ENCODE measurements around the gene SP8.

SP8 gene

DNA sequence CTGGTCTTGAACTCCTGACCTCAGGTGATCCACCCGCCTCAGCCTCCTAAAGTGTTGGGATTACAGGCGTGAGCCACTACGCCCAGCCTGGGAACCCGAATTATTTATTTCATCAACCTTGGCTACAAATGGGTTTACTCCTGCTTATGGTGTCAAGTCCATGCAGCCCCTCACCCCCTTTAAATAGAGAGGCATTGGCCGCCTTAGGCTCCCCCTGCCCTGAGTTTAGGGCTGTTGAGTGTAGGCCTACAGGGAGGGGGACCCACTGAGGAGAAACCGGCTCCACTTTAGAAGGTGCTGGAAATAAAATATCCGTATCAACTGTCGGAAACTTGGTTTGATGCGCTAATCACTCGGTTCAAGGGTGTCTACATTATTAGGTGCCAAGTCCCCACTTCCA lies 8.7 kb upstream of the SP8 start:
- Histone ChIP-seq H3K27me3 (ENCODE audit: control insufficient read depth in 2 of 2, insufficient read depth in 2 of 2, low read length in 2 of 2) (peaks cover 67 to 82% of the 10 kb centered on the region in 2 donors), H3K9me3 (ENCODE audit: control insufficient read depth in 2 of 2, low read length in 2 of 2) (no peaks in the 10 kb centered on the region), H3K4me3 (ENCODE audit: low read length in 2 of 2) (no peak overlapping the region), H3K36me3 (ENCODE audit: control insufficient read depth in 2 of 2, insufficient read depth in 2 of 2, low read length in 2 of 2) (no peaks in the 10 kb centered on the region), H3K4me1 (ENCODE audit: control insufficient read depth in 2 of 2, insufficient read depth in 2 of 2, low read length in 2 of 2) (peaks cover 5 to 11% of the 10 kb centered on the region in 2 donors), H3K9ac (ENCODE audit: low read depth in 1 of 2, low read length in 2 of 2) (no peak overlapping the region), H3K27ac (ENCODE audit: low read depth in 2 of 2, low read length in 2 of 2) (no peak overlapping the region)

DNA sequence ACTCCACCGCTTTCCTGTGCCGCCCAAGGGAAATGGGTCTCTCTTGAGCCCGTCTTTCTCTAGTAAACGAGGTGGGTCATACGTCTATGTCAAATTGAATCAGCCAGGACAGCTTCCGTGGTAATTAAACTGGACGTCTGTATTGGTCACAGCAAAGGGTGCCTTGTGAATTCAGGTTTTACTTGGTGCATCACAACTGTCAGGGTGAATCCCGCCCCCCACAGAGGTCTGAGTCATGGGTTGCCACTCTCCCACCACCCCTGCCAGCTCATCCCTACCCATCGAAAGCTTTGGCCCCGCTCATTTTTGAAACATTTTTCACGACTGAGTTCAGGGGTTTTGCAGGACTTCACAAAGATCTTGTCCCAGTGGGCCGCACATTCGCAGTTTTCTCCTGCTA lies 8.0 kb upstream of the SP8 start:
- Histone ChIP-seq H3K27me3 (ENCODE audit: control insufficient read depth in 2 of 2, insufficient read depth in 2 of 2, low read length in 2 of 2) (peaks cover 69 to 84% of the 10 kb centered on the region in 2 donors), H3K36me3 (ENCODE audit: control insufficient read depth in 2 of 2, insufficient read depth in 2 of 2, low read length in 2 of 2) (no peaks in the 10 kb centered on the region)

DNA sequence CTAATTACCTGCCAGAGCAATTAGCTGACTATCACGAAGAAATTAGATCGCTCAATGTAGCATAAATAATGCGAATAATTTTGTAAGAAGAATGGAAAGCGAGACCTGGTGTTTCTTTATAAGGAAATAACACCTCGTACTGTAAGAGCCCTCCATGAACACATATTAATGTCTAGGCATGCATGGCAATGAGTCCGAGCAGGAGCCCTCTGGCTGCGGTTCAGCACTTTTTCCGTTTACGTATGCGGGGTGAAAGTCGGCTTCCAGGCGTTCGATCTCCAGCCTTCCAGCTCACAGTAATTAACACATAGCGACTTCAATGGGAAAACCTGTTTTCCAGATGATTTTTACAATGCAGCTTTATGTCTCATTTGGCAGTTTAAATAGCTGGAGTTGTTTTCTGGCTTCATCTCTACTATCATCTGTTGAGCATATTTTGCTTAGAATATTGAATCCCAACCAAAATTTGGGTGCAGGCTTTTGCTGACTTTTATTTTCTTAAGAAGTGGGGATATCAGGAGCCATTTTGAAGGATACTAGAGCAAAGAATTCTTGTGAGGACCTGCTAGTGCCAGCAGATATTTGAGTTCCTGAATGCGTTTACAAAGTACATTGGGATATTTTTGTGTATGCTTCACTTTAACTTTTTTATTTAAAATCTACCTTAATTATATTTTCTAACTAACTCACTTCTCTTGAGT lies 7.2 kb upstream of the SP8 start:
- Histone ChIP-seq H3K9ac (ENCODE audit: low read depth in 1 of 2, low read length in 2 of 2) (no peak overlapping the region), H3K9me3 (ENCODE audit: control insufficient read depth in 2 of 2, low read length in 2 of 2) (no peaks in the 10 kb centered on the region), H3K36me3 (ENCODE audit: control insufficient read depth in 2 of 2, insufficient read depth in 2 of 2, low read length in 2 of 2) (no peaks in the 10 kb centered on the region), H3K4me3 (ENCODE audit: low read length in 2 of 2) (no peak overlapping the region), H3K4me1 (ENCODE audit: control insufficient read depth in 2 of 2, insufficient read depth in 2 of 2, low read length in 2 of 2) (peaks cover 5 to 10% of the 10 kb centered on the region in 2 donors), H3K27ac (ENCODE audit: low read depth in 2 of 2, low read length in 2 of 2) (no peak overlapping the region), H3K27me3 (ENCODE audit: control insufficient read depth in 2 of 2, insufficient read depth in 2 of 2, low read length in 2 of 2) (peaks cover 73 to 85% of the 10 kb centered on the region in 2 donors)

More for the DNA sequence above, 8.0 kb upstream of the SP8 start:
- H3K4me3 ChIP-seq (ENCODE audit: low read length in 2 of 2), result no peak overlapping the region
- no peaks in the 10 kb centered on the region for H3K9me3 ChIP-seq (ENCODE audit: control insufficient read depth in 2 of 2, low read length in 2 of 2)
- no peak overlapping the region for H3K27ac ChIP-seq (ENCODE audit: low read depth in 2 of 2, low read length in 2 of 2)
- peaks cover 5 to 11% of the 10 kb centered on the region in 2 donors for H3K4me1 ChIP-seq (ENCODE audit: control insufficient read depth in 2 of 2, insufficient read depth in 2 of 2, low read length in 2 of 2)
- H3K9ac ChIP-seq (ENCODE audit: low read depth in 1 of 2, low read length in 2 of 2), result no peak overlapping the region

DNA sequence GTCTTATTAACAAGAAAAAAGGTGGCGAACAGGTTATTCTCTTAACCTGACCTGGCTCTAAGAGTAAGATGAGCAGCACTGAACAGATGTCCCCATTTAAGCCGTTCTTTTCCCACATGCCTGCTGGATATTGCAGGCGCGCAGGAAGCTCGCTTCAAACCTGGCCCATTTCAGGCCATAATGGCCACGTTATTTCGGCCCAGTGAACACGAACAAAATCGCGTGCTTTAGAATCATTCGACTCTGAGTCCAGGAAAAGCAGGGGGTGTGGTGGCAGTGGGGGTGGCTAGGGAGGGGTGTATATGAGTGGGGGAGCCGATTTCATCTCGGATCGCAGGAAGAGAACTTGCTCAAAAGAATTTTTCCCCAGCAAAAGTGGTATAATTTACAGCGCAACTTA lies 6.6 kb upstream of the SP8 start:
- no peaks in the 10 kb centered on the region for H3K36me3 ChIP-seq (ENCODE audit: control insufficient read depth in 2 of 2, insufficient read depth in 2 of 2, low read length in 2 of 2)
- peaks cover 5 to 7% of the 10 kb centered on the region in 2 donors for H3K4me1 ChIP-seq (ENCODE audit: control insufficient read depth in 2 of 2, insufficient read depth in 2 of 2, low read length in 2 of 2)
- no peaks in the 10 kb centered on the region for H3K9me3 ChIP-seq (ENCODE audit: control insufficient read depth in 2 of 2, low read length in 2 of 2)
- peaks cover 77 to 88% of the 10 kb centered on the region in 2 donors for H3K27me3 ChIP-seq (ENCODE audit: control insufficient read depth in 2 of 2, insufficient read depth in 2 of 2, low read length in 2 of 2)
- no peak overlapping the region for H3K27ac ChIP-seq (ENCODE audit: low read depth in 2 of 2, low read length in 2 of 2)
- H3K9ac ChIP-seq (ENCODE audit: low read depth in 1 of 2, low read length in 2 of 2), result no peak overlapping the region
- no peak overlapping the region for H3K4me3 ChIP-seq (ENCODE audit: low read length in 2 of 2)

DNA sequence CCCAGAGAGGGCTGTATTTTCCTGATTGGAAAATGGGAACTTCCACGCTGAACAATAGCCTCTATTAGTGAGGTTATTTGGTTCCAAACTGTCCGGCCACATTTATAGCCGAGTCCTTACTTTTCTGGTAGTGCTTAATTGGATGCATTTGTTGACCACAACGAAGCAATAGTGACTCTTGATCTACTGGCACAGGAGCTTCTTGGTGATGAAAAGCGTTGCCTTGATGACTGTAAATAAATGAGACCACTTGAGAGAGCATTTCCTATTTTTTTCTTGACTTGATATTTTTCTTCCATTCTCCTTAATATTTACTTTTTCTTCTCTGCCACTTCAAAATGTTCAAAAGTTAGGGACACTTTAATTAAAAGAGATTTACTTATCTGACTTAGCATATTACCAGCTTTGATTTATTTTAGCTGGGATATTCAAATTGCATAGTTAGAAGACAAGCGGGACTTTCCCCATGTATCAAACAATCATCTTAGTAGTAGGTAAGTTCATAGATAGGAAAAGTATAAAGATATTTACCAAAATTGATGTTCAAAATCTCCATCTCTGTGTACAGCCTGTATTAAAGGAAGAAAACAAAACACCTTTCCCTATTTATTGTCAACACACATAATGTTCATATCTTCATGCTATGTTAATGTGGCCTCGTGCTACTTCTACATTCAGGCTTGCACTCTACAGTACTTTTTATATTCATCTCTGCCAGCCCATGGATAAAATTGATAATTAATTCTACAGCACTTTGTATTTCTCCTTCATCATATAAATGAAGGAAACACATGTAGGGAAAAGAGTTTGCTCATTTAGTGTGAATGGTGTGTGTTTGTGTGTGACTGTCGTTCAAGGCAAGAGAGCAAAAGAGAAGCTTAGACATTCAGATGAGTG lies 5.1 kb upstream of the SP8 start:
- Histone ChIP-seq H3K27me3 (ENCODE audit: control insufficient read depth in 2 of 2, insufficient read depth in 2 of 2, low read length in 2 of 2) (peaks cover 82 to 92% of the 10 kb centered on the region in 2 donors), H3K4me3 (ENCODE audit: low read length in 2 of 2) (no peak overlapping the region), H3K9ac (ENCODE audit: low read depth in 1 of 2, low read length in 2 of 2) (no peak overlapping the region), H3K9me3 (ENCODE audit: control insufficient read depth in 2 of 2, low read length in 2 of 2) (no peaks in the 10 kb centered on the region), H3K27ac (ENCODE audit: low read depth in 2 of 2, low read length in 2 of 2) (no peak overlapping the region), H3K4me1 (ENCODE audit: control insufficient read depth in 2 of 2, insufficient read depth in 2 of 2, low read length in 2 of 2) (peaks cover 0 to 4% of the 10 kb centered on the region in 2 donors), H3K36me3 (ENCODE audit: control insufficient read depth in 2 of 2, insufficient read depth in 2 of 2, low read length in 2 of 2) (no peaks in the 10 kb centered on the region)

DNA sequence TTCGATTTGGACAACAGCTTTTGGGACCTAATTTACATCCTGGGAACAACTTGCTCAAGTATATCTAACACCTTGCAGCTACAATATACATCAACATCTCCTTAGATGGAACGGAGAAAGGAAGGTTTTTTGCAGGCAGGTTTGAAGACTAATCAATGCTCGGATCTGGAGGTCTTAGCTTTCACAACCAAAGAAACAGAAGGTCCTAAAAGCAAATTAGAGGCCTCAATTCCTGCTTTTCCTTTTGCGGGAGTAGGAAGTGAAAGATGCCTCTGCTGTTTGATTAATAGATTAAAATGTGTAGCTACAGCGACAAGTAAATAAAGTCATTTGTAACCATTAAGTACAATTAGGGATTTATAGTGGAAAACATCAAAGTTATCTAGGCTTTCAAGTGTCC lies 3.7 kb upstream of the SP8 start:
- H3K27ac ChIP-seq (ENCODE audit: low read depth in 2 of 2, low read length in 2 of 2), result no peak overlapping the region
- H3K36me3 ChIP-seq (ENCODE audit: control insufficient read depth in 2 of 2, insufficient read depth in 2 of 2, low read length in 2 of 2), result no peaks in the 10 kb centered on the region
- H3K9ac ChIP-seq (ENCODE audit: low read depth in 1 of 2, low read length in 2 of 2), result no peak overlapping the region
- peaks cover 77 to 93% of the 10 kb centered on the region in 2 donors for H3K27me3 ChIP-seq (ENCODE audit: control insufficient read depth in 2 of 2, insufficient read depth in 2 of 2, low read length in 2 of 2)
- no peak overlapping the region for H3K4me3 ChIP-seq (ENCODE audit: low read length in 2 of 2)
- H3K4me1 ChIP-seq (ENCODE audit: control insufficient read depth in 2 of 2, insufficient read depth in 2 of 2, low read length in 2 of 2), result peaks cover 5 to 6% of the 10 kb centered on the region in 2 donors
- no peaks in the 10 kb centered on the region for H3K9me3 ChIP-seq (ENCODE audit: control insufficient read depth in 2 of 2, low read length in 2 of 2)

DNA sequence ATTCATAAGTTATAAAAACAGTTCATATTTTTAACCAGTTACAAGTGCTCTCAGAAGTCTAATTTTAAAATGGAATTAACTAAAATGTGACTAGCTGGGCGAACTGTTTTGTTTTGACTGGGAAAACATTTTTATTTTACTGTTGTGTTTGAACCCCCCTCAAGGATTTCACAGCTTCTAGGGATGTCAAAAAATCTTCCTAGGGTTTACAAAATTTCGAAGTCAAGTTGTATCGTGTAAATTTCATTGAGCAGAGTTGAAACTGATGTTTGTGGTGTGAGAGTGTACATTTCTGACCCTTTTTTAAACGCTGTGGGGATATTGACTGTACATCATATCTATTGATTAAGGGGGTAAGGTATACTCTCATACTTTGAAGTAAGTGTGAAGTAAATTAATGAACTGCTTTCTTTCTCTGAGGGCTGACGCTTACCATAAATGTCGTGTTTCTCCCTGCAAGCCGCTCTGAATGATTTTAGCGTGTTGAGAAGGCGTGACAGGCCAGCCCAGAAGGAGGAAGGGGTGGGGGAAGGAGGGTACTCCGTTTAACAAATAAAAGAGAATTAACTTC lies 1.8 kb upstream of the SP8 start:
- Histone ChIP-seq H3K27me3 (ENCODE audit: control insufficient read depth in 2 of 2, insufficient read depth in 2 of 2, low read length in 2 of 2) (peaks cover 70 to 91% of the 10 kb centered on the region in 2 donors), H3K27ac (ENCODE audit: low read depth in 2 of 2, low read length in 2 of 2) (no peak overlapping the region), H3K9ac (ENCODE audit: low read depth in 1 of 2, low read length in 2 of 2) (no peak overlapping the region), H3K4me3 (ENCODE audit: low read length in 2 of 2) (no peak overlapping the region), H3K4me1 (ENCODE audit: control insufficient read depth in 2 of 2, insufficient read depth in 2 of 2, low read length in 2 of 2) (peaks cover 5 to 6% of the 10 kb centered on the region in 2 donors), H3K36me3 (ENCODE audit: control insufficient read depth in 2 of 2, insufficient read depth in 2 of 2, low read length in 2 of 2) (no peaks in the 10 kb centered on the region), H3K9me3 (ENCODE audit: control insufficient read depth in 2 of 2, low read length in 2 of 2) (no peaks in the 10 kb centered on the region)

DNA sequence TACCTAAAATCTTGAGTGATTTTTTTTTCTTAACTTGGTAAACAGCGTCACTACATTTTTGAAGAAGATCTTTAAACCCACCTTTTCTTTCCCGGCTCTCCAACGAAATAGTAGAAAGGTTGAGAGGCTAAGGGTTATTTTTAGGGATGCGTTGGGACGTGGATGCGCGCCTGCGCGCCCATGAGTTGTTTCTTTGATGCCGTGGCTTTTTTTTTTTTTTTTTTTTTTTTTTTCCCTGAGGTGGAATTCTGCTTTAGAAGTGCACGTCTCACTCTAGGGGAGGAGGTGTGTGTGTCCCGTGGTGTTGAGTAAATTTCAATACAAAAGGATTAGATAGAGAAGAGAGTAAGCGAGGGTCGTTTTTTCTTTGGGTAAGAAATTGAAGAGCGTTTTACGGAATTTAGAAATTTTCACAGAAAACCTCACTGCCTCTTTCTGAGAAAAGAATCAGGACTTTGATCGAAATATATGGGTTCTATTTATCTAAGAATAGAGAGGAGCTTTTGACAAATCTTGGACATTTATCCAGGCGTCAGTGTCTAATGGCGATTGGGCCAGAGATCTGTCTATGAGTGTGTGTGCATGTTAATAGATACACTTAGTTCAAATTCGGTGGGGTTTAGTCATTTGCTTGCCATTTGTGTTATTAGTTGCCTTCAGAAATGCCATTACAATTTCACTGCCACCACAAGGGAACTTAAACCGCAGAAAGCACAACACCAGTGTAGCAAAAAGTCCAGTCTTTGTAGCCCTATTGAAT lies 1.2 kb upstream of the SP8 start:
- no peak overlapping the region for H3K9ac ChIP-seq (ENCODE audit: low read depth in 1 of 2, low read length in 2 of 2)
- no peaks in the 10 kb centered on the region for H3K9me3 ChIP-seq (ENCODE audit: control insufficient read depth in 2 of 2, low read length in 2 of 2)
- H3K4me1 ChIP-seq (ENCODE audit: control insufficient read depth in 2 of 2, insufficient read depth in 2 of 2, low read length in 2 of 2), result peaks cover 5 to 6% of the 10 kb centered on the region in 2 donors
- no peak overlapping the region for H3K4me3 ChIP-seq (ENCODE audit: low read length in 2 of 2)
- no peak overlapping the region for H3K27ac ChIP-seq (ENCODE audit: low read depth in 2 of 2, low read length in 2 of 2)
- peaks cover 67 to 86% of the 10 kb centered on the region in 2 donors for H3K27me3 ChIP-seq (ENCODE audit: control insufficient read depth in 2 of 2, insufficient read depth in 2 of 2, low read length in 2 of 2)
- no peaks in the 10 kb centered on the region for H3K36me3 ChIP-seq (ENCODE audit: control insufficient read depth in 2 of 2, insufficient read depth in 2 of 2, low read length in 2 of 2)

DNA sequence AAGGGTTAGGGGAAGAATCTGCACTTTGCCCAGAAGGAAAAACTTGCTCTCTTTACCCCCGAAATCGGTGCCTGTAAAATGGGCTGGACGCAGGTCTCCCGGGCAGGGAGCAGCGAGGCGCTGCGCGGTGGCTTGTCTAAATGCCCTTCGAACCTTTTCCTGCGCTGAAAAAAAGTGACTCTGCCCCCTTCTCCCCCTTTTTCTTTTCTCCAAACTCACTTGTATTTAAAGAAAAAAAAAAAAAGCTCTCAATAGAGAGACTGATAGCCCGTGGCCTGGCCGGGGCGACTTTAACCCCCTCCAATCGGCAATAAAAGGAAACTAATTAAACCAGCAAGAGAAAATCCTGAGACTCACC lies 286 bp downstream of the SP8 start:
- H3K27me3 ChIP-seq (ENCODE audit: control insufficient read depth in 2 of 2, insufficient read depth in 2 of 2, low read length in 2 of 2), result peaks cover 73 to 83% of the 10 kb centered on the region in 2 donors

More for the DNA sequence above, 286 bp downstream of the SP8 start:
- Histone ChIP-seq H3K36me3 (ENCODE audit: control insufficient read depth in 2 of 2, insufficient read depth in 2 of 2, low read length in 2 of 2) (no peaks in the 10 kb centered on the region), H3K4me1 (ENCODE audit: control insufficient read depth in 2 of 2, insufficient read depth in 2 of 2, low read length in 2 of 2) (peaks cover 5 to 6% of the 10 kb centered on the region in 2 donors), H3K4me3 (ENCODE audit: low read length in 2 of 2) (peak overlapping the region; percentile 44 to 50), H3K27ac (ENCODE audit: low read depth in 2 of 2, low read length in 2 of 2) (no peak overlapping the region), H3K9me3 (ENCODE audit: control insufficient read depth in 2 of 2, low read length in 2 of 2) (no peaks in the 10 kb centered on the region), H3K9ac (ENCODE audit: low read depth in 1 of 2, low read length in 2 of 2) (no peak overlapping the region)

Data from mucosa of rectum (tissue), 2 donors.